NCI-H524 (cell line): Measurements from ENCODE around the gene ARL5B.
A peak's percentile ranks its signal among the peaks of the same experiment; 100 is the strongest.
"Not testable (repeated sequence)": the region's sequence is repeated elsewhere in the genome, so short reads cannot be mapped to it uniquely, and the experiment has no call there.

Experiments used
- DNase-seq, 2 experiments: peaks; one replicate each; lab custom pipeline; 2025; lab: John Stamatoyannopoulos, UW

Gene ARL5B, protein sequence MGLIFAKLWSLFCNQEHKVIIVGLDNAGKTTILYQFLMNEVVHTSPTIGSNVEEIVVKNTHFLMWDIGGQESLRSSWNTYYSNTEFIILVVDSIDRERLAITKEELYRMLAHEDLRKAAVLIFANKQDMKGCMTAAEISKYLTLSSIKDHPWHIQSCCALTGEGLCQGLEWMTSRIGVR

GRCh38 chr10:18659125-18659818, at the start of gene ARL5B:
ARL5B (plus strand) TSS chr10:18659431; CDS start chr10:18659638, 207 bp downstream.
- DNase-seq: peak; percentile 70 to 81

- DNase-seq: no peak
Measured at GRCh38 chr10:18610517-18610916, 48.7 kb upstream of the ARL5B start.

- DNase-seq: no peak
Measured at GRCh38 chr10:18611168-18611567, 48.1 kb upstream of the ARL5B start.

DNA sequence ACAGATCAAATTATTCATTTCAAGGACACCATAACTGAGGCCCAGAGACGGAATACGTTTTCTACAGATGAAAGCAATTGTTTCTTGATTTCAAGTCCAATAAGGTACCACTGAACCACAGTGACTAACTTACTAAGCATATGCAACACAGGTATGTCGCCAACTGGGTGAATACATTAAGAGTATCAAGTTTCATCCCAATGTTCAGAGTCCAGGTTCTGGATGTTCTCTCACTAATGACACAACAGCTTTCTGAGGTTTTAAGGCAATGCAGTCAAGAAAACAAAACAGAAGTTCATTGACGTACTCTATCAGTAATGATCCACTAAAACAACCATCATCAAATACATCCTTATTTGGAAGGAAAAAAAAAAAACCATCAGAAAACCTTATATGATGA, 43.6 kb upstream of the ARL5B start:
- no peak for DNase-seq

DNA sequence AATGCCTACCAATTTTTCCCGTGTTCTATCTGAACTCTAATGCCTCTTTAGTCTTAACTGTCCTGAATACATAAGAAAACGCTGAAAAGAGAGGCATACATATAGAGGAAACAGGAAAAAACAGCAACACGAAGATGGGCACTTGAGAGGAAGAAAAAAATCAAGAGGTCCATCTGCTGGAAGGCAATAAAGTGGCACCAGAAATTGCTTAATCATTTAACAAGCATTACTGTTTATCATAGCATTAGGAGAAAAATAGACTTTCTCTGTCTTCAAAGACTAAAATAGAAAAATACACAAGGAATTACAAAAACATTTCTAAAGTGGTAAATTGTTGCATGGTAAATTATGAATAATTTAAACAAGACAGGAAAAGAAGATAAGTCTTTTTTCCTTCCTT, 42.9 kb upstream of the ARL5B start:
- DNase-seq: peak in 1 of 2 experiments; percentile 5

- DNase-seq: no peak
Measured at GRCh38 chr10:18619016-18619415, 40.2 kb upstream of the ARL5B start.

GRCh38 chr10:18620856-18621255, 38.4 kb upstream of the ARL5B start:
- DNase-seq: no peak

- DNase-seq: not testable (repeated sequence)
Measured at GRCh38 chr10:18623671-18624070, 35.6 kb upstream of the ARL5B start.

GRCh38 chr10:18625886-18626285, 33.3 kb upstream of the ARL5B start:
- no peak for DNase-seq

DNA sequence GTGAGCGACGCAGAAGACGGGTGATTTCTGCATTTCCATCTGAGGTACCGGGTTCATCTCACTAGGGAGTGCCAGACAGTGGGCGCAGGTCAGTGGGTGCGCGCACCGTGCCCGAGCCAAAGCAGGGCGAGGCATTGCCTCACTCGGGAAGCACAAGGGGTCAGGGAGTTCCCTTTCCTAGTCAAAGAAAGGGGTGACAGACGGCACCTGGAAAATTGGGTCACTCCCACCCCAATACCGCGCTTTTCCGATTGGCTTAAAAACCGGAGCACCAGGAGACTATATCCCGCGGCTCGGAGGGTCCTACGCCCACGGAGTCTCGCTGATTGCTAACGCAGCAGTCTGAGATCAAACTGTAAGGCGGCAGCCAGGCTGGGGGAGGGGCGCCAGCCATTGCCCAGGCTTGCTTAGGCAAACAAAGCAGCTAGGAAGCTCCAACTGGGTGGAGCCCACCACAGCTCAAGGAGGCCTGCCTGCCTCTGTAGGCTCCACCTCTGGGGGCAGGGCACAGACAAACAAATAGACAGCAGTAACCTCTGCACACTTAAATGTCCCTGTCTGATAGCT, 31.7 kb upstream of the ARL5B start:
- peak in 1 of 2 experiments; percentile 1 for DNase-seq

GRCh38 chr10:18632500-18632899, 26.7 kb upstream of the ARL5B start:
- DNase-seq: not testable (repeated sequence)

GRCh38 chr10:18635995-18636394, 23.2 kb upstream of the ARL5B start:
- DNase-seq: no peak

DNA sequence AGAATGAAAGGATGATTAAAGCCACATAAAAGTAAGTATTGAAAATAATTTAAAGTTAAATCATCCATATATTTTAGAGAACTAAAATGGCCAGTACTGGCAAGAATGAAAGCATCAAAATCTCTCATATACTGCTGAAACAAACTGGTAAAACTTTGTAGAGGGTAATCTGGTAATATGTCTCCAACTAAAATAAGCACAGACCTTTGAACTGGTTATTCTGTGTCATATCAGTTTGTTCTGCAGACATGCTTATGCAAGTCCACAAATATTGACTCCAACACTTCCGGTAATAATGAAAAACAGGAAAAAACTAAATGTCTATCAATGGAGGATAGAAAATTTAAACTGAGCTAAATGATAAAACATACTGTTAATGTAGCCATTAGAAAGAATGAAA, 21.8 kb upstream of the ARL5B start:
- DNase-seq: not testable (repeated sequence)

- DNase-seq: not testable (repeated sequence)
Measured at GRCh38 chr10:18639719-18640118, 19.5 kb upstream of the ARL5B start.

- DNase-seq: no peak
Measured at GRCh38 chr10:18647151-18647550, 12.1 kb upstream of the ARL5B start.

DNA sequence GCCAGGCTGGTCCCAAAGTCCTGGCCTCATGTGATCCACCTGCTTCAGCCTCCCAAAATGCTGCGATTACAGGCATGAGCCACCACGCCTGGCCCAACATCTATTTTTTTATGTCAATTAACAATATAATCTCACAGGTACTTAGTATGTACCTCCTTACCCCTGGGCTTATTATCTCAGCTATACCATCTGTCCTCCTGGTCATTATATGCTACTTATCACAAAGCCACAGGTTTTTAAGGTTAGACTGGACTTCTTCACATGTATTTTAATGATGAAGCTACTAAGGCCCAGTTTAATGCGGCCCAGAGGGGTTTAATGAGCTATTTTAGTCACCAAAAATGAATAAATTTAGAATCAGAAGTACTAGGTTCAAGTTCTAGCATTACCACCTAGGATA, 11.3 kb upstream of the ARL5B start:
- peak in 1 of 2 experiments; percentile 12 for DNase-seq

DNA sequence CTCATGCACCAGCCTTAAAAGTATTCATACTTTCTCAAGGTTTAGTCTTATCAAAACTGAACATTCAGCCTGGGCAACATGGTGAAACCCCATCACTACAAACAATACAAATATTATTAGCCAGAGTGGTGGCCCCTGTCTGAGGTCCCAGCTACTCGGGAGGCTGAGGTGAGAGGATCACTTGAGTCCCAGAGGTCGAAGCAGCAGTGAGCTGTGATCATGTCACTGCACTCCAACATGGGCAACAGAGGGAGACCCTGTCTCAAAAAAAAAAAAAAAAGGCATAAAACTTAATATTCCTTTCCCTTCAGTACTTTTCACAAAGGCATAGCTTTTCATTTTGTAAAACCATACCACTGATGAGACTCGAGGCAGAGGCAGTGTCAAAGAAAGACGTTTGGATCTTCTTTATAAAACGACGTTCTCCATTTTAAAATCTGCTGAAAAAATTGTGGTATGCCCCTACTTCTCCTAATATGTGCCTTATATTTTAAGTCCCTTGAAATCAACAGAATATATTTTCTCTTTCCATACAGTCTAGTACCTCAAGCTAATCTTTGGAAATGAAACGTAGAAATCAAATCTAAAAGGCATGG, 9.8 kb upstream of the ARL5B start:
- DNase-seq: no peak

DNA sequence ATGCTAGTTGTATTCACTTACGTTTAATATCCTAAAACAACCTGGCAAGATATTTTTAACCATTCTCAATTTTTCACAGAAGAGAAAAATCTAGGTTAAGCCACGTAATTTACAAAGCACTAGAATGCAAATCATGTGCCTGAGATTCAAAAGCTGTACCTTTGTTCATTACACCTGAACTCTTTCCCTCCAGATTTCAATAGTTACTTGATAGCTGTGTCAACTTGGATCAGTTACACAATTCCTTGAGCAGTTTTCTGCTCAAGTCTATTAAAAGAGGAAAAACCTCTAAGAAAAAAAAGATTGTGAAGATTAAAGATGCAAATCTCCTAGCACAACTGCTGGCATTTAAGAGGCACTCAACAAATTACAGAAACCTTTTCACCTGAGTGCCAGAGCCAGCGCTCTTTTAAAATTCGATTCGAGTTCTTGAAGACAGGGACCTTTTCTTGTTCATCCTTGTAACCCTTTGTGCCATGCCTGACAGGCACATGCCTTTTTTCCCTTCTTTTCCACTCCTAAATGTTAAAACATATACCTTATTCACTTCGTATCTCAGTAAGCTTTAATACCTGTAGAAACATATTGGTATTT, 8.7 kb upstream of the ARL5B start:
- DNase-seq: no peak

GRCh38 chr10:18651324-18652007, 7.8 kb upstream of the ARL5B start, which contains the start of gene NSUN6:
NSUN6 (minus strand) TSS chr10:18651587; CDS start chr10:18651203, 384 bp downstream.
- peak; percentile 22 to 60 for DNase-seq

DNA sequence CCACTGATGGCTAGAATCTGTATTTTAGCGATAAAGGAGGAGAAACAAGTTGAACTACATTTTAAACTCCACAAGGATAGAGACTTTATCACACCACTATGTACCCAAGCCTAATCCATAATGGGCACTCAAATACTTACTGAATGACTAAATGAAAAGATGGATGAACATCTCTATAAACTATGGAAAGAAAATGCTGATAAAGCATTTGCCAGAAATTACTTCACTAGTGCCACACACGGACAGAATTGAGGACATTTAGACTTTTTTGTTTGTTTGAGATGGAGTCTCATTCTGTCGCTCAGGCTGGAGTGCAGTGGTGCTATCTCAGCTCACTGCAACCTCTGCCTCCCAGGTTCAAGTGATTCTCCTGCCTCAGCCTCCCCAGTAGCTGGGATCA, 6.1 kb upstream of the ARL5B start:
- no peak for DNase-seq

DNA sequence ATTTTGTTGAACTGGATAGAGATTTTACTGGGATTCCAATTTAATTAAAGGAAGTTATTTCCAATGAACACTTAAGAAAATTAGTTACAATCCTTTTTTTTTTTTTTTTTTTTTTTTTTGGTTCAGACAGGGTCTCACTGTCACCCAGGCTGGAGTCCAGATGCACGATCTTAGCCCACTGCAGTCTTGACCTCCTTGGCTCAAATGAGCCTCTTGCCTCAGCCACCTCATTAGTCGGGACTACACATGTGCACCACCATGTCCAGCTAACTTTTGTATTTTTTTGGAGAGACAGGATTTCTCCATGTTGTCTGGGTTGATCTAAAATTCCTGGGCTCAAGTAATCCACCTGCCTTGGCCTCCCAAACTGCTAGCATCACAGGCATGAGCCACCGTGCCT, 2.5 kb upstream of the ARL5B start:
- no peak for DNase-seq
